Stimulated activated CD8-positive, alpha-beta memory T cell treated with anti-CD3 and anti-CD28 coated beads, Interleukin-4, amount 100 ng/mL, for 4 hours (primary cell): Measurements from ENCODE around the gene ZDHHC9.

Experiments used
- DNase-seq, 2 donors: peaks; one replicate each; pipeline ENCODE4 v3.0.0-alpha.2; 2020; ENCODE audit warnings: low read depth in 2 of 2, low spot score in 1 of 2

Gene ZDHHC9

DNA sequence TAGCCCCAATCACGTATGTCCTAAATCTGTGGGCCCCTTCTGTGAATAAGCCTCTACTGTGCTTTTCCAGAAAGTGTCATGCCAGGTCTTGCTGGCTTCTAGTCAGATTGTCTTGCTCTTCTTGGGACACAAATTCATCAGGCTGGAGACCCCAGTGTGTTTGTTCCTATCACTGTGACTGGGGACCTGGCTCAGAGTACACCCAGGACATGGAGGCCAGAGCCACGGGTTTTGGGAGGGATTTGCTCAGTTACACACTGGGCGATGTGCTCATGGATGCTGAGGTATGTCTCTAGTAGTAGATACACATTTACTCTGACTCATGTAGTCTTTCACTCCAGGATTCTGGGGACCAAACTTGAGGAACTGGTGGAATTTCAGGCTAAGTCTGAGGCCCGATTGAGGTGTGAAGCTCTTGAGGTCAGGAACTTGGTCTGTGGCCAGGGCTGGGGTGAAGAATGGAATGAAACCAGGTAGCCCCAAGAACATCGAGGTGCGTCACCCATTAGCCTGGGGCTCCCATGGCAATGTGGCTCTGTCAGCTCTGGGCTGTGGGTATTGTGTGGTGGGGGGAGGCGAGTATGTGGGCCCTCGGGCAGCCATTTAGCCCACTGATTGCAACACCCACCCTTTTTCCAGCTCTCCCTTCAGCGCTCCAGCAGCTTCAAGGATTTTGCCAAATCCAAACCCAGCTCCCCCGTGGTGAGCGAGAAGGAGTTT, 56.2 kb downstream of the ZDHHC9 start:
- no peak for DNase-seq

DNA sequence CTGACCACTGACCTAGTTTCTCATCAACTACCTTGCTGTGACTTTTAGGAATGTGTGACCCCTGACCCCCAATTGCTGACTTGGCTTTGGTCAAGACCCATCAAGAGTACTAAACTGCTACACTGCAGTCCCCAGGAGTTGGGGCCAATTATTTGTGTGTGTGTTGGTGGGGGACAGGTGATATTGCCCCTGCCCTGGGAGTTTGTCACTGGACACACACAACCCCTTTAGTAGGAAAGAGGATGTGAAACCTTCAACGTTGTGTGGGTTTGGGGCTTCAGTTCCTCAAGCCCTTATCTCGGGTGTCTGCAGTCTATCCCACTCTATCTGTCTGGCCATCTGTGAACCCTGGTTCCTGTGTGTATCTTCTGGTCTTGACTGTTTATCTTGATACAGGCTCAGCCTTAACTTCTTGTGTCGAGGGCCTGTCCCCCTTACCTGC, 57.5 kb downstream of the ZDHHC9 start:
- DNase-seq: no peak

DNA sequence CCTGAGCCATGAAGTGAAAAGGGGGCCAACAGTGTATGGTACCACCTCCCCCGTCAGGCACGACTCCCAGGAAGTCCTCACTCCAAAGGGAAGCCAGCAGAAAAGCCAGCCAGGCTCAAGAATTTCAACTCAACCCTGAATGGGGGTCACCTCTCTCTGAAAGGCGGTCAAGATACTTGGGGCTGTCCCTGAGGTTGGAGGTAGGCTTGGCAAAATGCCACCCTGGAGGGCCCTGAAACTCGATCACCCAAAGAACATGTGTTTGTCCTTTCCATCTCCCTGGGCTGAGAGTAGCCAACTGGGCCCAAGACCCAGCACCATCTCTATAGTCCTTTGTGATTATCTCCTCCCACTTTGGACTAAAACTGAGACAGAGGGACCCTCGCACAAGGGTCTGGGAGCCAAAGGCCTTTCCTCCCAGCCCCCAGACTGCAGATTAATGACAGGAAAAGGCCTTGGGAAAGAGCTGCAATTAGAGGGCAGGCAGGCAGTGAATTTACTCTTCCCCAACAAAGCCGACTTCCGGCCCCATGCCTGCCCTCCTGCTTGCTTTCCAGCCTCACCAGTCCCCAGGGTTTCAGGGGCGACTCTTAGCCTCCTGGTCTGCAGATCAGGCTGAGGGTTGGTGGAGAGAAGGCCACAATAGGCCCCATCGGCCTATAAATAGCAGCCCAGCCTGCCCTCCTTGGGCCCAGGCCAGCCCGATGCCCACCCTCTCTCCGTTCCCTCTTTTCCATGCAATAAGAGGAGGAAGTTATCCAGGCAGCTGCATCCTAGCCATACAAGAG, 58.3 kb downstream of the ZDHHC9 start:
- no peak for DNase-seq

DNA sequence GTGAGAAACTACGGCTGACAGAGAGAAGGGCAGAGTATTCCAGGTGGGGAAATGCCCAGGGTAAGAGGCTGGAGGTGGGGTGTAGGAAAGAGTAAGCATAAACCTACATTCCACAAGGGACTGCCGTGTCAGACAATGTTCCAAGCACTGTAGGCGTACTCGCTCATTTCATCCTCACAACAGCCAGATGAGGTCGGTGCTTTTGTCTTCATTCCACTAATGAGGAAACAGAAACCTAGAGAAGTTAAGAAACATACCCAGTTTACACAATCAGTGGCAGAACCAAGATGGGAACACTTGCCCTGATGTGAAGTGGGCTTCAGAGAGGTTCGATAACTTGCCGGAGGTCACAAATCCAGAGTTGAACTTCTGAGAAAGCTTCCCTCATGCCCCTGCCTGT, 59.3 kb downstream of the ZDHHC9 start:
- DNase-seq: no peak

DNA sequence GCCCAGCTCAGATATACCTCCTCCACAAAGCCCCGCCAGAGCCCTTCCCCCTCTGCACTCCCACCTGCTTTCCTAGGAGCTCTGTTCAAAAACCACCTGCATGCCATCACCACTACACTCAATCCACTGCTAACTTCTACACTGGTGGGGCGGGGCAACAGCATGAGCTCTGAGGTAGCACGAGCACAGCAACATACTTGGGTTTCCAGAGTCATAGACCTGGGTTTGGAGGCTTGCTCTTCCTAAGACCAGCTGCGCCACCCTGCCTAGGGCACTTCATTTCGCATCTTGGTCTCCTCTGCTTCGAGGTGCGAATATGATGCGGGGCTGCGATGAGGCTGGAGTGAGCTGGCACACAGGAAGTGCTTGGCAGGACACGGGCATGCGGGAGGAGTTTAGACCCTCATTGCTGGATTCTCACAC, 60.4 kb downstream of the ZDHHC9 start:
- no peak for DNase-seq

DNA sequence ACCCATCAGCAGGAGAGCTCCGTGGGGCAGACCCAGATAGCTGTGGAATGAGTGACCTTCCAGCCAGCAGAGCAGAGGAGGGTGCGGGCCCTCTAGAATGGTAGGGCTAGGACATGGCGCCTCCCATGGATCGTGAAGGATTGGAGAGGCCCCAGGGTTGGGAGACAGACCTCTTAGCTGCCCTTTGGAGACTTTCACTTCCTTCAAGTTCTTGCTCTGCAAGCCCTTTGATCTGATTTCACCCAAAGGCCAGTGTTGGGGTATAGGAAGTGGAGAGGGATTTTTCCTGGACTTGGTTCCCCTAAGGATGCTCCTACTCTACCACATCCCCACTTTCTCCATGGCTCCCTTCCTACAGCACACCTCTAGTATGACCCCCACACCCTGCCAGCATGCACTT, 61.0 kb downstream of the ZDHHC9 start:
- DNase-seq: no peak

DNA sequence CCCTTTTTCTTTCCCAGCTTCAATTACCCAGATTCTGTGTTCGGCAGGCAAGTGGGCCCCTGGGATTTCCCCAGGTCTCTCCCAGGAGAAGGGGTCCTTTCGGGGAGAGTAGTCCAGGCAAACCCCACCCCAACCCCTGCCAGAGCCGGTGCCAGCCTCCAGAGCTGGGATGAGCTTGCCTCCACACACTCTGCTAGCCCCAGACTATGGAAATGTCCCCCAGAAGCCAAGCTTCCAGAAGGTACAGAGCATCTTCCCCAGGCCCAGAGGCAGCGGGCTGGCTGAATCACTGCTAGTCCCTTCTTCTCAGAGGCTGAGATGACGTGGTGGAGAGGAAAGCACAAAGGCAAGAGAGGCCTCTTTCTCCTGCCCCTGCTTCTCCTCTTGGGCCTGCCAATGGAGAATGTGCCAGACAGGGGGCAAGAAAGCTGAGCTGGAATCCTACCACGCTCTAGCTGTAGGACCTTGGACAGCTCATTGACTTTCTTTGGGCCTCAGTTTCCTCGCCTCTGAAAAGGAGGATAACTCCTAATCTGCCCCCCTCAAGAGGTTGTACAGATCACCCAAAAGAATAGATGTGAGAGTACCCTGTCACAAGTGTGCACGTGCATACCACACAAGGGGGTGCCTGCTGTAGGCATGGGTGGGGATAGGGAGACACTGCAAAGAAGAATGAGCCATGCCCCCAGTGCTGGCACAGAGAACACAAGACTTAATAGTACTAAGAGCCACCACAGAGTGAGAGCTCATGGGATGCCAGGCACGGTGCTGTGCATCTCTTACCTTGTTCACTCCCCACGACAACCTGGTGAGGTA, 61.8 kb downstream of the ZDHHC9 start:
- no peak for DNase-seq

DNA sequence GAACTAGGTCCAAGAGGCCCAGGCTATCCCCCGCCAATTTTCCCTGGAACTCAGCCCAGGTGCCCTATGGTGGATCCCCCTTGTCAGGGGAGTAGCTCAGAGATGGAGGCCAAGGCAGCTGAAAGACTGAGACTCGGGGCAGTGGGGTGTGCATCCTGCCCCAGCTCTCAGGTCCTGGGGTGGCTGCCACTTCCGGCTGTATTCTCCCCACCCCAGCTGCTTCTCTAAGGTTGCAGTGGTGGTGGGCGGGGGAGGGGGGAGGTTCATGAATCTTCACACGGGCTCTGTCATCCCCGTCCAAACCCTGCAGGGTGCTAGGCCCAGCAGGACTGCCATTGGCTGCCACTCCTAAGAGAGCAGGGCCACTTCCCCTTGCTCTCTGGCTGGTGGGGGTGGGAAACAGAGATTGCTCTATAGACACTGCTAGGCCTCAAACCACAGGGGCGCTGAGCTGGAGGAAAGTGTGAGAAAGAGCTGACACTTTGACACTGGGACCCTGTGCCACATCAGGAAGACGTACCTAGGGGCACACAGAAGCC, 62.5 kb downstream of the ZDHHC9 start:
- DNase-seq: peak; percentile 49 to 72

DNA sequence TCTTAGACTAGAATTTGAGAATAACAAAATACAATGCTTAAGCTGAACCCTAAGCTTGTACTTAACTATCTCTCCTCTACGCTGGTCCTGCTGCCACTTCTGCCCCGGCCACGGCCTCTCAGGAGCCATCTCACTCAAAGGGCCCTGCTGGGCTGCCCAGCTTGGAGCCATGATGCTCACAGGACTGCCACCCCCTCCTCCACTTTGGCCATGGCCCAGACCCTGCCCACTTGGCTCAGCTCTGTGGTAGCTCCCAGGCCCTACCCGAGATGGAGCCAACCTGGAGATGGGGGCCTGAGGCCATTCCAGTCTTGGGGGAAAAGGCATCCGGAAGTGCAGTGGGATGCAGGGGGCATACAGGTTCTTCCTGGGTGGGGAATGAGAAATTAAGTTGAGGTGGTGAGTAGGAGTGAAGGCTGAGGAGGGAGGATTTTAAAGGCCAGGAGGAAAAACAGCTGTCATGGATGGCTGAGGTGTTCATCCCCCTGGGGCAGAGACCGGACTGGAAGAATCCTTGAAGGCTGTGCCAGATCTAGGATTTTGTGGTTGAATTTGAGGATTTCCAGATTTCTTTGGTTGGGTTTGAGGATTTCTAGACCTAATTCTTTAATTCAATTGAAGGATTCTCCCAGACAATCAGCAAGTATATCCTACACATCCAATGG, 63.1 kb downstream of the ZDHHC9 start:
- DNase-seq: no peak

DNA sequence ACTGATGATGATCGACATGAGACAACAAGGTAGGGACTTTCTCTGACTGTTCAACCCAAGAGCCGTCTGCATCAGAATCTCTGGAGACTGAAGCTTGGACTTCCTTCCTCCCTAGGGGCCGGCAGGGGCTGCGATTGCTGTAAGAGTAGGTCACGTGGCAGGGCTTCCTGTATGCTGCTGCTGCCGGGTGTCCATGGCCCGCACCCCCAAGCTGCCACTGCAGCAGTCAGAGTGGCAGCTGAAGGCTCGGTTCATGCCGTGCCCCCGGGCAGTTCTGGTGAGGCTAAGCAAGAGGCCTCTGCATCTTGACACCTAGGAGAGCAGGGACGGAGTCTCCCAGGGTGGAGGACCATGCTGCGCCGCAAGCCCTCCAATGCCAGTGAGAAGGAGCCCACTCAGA, 63.9 kb downstream of the ZDHHC9 start, which contains the start of gene SASH3:
SASH3 (plus strand) TSS at position 203 of the 400 bp plus-strand sequence; CDS start at position 352, 149 bp downstream.
- no peak for DNase-seq

DNA sequence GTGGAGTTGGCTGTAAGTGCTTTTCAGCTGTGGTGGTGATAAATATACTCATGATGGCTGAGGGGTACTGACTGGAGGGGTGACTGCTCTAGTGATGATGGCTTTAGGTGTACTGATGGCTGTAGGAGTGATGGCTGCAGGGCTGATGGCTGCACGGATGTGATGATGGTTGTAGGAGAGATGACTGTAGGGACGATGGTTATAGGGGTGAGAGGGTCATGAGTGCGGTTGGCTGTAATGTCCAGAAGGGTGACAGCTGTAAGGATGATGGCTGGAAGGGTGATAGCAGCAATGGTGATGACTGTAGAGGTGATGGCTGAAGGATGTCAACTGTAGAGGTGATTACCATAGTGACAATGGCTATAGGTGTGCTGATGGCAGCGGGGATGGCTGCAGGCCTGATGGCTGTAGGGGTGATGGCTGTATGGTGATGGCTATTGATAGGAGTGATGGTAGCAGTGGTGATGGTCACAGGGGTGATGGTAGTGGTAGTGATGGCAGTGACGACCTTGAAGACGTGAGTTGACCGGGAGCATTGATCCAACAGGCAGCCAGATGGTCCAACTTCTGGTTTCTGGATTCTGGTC, 64.5 kb downstream of the ZDHHC9 start:
- no peak for DNase-seq

DNA sequence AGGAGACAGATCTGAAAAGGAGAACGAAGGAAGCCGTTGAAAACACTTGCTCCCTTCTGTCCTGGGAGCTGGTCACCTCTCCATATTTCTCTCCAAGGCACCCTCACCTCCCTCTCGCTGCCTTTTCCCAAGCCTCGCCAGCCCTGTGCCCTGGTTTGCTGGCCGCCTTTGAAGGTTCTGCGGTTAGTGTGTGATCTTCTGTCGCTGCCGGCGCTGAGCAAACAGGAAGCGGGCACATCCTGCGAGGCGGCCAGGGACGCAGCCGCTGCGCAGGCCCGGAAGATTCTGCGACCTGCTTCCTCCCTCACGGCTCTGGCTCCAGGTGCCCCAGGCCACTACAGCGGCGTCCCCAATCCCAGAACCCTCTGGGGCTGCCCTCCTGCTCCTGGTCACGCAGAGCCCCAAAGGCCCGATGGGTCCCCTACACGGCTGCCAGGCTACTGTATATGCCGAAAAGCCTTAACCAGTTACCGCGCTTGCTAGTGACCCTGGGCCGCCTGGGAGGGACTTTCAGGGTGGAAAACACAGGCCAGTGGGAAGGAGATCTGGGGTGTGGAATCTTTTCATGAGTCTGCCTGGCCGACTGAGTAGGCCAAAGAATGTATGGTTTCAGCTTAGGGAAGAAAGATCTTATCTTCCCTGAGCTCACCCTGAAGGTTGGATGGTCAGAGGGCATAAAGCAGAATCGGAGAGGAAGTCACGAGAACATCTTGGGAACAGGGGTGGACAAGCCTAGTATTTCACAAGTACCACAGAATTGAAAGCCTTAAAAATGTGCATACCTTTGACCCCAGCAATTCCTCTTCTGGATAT, 66.3 kb downstream of the ZDHHC9 start:
- peak in 1 of 2 donors; percentile 49 for DNase-seq

DNA sequence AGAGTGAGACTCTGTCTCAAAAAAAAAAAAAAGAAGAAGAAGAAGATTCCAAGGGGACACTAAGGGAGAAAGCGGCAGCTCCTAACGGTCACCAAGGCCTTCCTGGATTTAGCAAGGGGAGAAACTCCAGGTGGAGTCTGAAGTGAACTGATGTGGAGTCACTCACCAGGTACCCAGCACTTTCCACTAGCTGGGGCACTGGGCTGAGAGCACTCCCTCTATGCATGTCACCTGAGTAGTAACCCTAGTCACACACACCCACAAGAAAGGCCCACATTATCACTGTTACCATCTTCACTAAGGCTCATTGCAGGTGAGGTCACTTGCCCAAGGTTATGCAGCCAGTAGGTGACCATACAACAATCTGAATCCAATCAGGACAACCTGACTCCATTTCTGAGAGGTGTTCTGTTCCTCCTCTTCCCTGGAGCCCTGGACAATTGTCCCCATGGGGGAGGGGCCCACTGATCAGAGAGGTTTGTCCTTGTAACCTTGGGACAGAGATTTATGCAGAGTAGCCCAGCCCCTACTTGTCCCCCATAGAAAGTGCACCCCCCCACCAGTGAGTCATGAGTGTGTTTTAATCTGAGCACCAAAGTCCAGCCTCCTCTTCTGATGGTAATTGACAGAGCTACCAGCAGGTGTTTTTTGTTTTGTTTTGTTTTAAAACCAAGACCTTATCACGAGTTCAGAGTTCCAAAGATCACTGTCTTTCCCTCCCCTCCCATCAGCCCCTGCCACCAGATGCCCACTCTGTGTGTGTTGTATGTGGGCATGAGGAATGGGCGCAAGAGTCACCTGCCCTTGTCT, 69.8 kb downstream of the ZDHHC9 start:
- no peak for DNase-seq

DNA sequence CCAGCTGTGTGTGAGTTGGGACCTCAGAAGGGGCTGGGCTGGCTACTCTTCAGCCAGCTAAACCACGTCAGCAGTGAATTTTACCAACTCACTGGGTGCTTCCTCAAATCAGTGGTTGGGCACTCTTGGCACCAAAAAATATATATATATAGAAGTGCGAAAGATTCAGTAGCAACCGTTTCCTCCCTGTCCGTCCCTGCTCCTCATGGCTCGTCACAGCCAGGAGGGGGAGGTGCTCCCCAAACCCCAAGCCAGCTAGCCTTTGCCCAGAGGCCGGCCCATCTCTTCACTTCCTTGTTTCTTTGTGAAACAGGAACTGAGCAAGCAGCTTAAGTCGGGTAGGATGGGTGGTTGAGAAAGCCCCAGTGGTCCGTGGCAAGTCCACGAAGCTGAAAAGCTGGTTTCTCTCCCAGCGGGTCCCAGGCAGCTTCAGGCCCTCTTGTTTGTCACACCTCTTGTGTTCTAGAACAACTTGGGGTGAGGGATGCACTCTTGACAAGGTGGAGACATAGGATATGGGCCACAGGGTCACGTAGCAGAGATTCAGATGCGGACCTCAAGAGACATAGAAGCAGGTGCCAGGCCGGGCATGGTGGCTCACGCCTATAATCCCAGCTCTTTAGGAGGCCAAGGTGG, 70.8 kb downstream of the ZDHHC9 start:
- DNase-seq: no peak

DNA sequence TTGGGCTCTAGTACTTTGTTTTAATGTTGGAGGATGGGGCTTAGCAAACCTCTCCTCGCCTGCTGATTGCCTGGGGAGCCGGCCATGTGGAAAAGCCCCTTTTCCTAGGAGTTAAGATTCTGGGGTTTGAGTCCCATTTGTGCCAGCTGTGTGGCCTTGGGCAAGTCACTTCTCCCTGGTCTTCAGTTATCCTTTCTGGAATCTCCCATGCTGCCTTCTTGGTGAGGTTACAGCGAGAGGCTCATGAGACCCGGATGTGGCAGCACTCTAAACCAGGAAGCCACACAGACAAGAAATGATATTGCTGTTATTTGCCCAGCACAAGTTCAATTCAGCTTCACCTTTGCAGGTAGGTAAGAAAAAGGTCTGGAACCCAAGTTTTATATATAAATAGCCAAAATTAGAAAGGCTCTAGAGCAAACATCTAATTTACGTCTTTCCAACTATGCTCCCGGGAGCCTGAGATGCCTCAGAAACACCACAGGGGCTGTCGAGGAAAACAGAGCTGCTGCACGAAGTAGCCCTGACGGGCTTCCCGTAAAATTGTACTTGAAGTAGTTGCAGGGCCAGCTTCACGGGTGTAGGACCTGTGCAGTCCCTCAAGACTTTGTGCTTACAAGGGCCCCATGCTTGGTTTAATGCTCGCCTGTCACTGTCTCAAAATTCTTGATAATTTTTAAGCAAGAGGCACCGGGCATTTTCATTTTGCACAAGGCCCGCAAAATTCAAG, 72.3 kb downstream of the ZDHHC9 start:
- no peak for DNase-seq

DNA sequence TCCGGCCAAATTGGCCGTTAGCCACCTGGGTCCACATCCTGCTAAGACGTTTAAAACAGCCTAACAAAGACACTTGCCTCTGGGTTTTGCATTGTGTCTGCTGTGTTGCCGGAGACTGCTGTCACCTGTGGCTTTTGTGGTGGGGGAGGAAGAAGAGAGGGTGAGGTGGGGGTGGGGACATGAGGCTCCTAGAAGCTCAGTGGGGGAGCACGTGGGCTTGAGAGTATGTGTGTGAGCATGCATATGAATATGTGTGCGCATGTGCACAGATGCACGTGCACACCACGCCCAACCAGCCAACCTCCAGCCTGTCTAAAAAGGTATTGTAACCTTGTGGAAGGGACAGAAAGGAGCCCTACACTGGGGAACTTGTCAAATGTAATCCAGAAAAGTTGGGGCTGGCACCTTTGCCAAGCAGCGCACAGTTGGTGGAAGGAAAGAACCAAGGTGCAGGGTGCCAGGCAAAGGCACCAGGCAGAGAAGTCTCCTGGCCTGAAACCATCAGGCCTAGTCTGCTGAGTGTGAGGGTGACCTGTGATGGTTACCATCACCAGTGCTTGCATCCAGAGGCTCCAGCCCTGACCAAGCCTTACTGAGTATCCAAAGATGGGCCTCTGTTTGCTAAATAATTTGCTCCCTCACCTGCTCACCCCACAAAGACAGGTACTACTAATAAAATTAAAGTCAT, 74.1 kb downstream of the ZDHHC9 start:
- peak in 1 of 2 donors; percentile 64 for DNase-seq
